Fibroblast of lung (primary cell): Measurements from ENCODE around the gene TCTN1. TPM values are rescaled to one million over a fixed set of nuclear protein-coding genes. Genes with fewer than 3 reads are reported as not detected.
"Not testable (repeated sequence)": the region's sequence is repeated elsewhere in the genome, so short reads cannot be mapped to it uniquely, and the experiment has no call there.

Experiments used
- DNase-seq, 2 donors: peaks; one replicate each; pipeline versions ENCODE4 v3.0.0 to v3.0.0-alpha.2; 2010; ENCODE audit warnings: low read depth in 2 of 2
- H2AFZ ChIP-seq: 2 replicates; pipeline ENCODE4 v1.5.1; 2012; ENCODE audit warnings: low read length, control low read depth, inconsistent platforms
- H3K27ac ChIP-seq: 2 replicates; pipeline ENCODE4 v1.5.1; 2011; ENCODE audit warnings: low read length, control low read depth; ENCODE audit not compliant: insufficient read depth
- H3K27me3 ChIP-seq: 2 replicates; pipeline ENCODE4 v1.5.1; 2011; ENCODE audit warnings: mild to moderate bottlenecking, low read length; ENCODE audit not compliant: control insufficient read depth, insufficient read depth
- H3K36me3 ChIP-seq: 2 replicates; pipeline ENCODE4 v1.5.1; 2011; ENCODE audit warnings: low read length; ENCODE audit not compliant: control insufficient read depth, insufficient read depth
- H3K4me1 ChIP-seq: 2 replicates; pipeline ENCODE4 v1.5.1; 2011; ENCODE audit warnings: low read length; ENCODE audit not compliant: control insufficient read depth, insufficient read depth; ENCODE audit errors: extremely low read depth
- H3K4me2 ChIP-seq: 2 replicates; pipeline ENCODE4 v1.5.1; 2011; ENCODE audit warnings: low read length, control low read depth; ENCODE audit not compliant: insufficient read depth; ENCODE audit errors: extremely low read depth
- H3K4me3 ChIP-seq, 4 experiments: fragments of 200-600 bp in 1 of 4; sonication (generic) in 1 of 4; replicated peaks in 1 of 4; 2 replicates each; pipeline ENCODE4 v1.5.1; 2011 to 2016; ENCODE audit warnings: low read length in 4 of 4, low read depth in 3 of 4, mild to moderate bottlenecking in 3 of 4, control low read depth in 2 of 4, inconsistent platforms in 1 of 4, mixed read lengths in 1 of 4; ENCODE audit not compliant: insufficient read depth in 1 of 4; ENCODE audit errors: control extremely low read depth in 1 of 4
- H3K79me2 ChIP-seq: 2 replicates; pipeline ENCODE4 v1.5.1; 2012; ENCODE audit warnings: mild to moderate bottlenecking, low read length, inconsistent platforms; ENCODE audit not compliant: control insufficient read depth, insufficient read depth
- H3K9ac ChIP-seq: 2 replicates; pipeline ENCODE4 v1.5.1; 2011; ENCODE audit warnings: mild to moderate bottlenecking, low read length, control low read depth; ENCODE audit not compliant: insufficient read depth
- H3K9me3 ChIP-seq: 2 replicates; pipeline ENCODE4 v1.5.1; 2012; ENCODE audit warnings: low read depth, low read length; ENCODE audit not compliant: control insufficient read depth, insufficient read depth
- H4K20me1 ChIP-seq: 2 replicates; pipeline ENCODE4 v1.5.1; 2011; ENCODE audit warnings: low read length; ENCODE audit not compliant: control insufficient read depth, insufficient read depth; ENCODE audit errors: extremely low read depth
- CTCF ChIP-seq, 2 donors: IDR thresholded peaks in 1 of 2; conservative IDR thresholded peaks in 1 of 2; 1 replicate in 1 of 2; 2 replicates in 1 of 2; pipeline ENCODE4 v1.5.1; 2011 to 2012; ENCODE audit warnings: low read length in 2 of 2, control low read depth in 1 of 2, inconsistent platforms in 1 of 2, low read depth in 1 of 2, mild to moderate bottlenecking in 1 of 2
- EZH2 ChIP-seq: IDR thresholded peaks from 2 replicates; pipeline ENCODE4 v1.5.1; 2012; ENCODE audit warnings: low read length, control low read depth, mild to moderate bottlenecking; ENCODE audit errors: missing control alignments
- polyA plus RNA-seq, 2 donors: library from polyadenylated mRNA; depleted of rRNA in 1 of 2; stranded (reverse) in 1 of 2; unstranded in 1 of 2; fragments of >200 nt; gene quantifications; 2 replicates each; pipeline ENCODE4 v1.2.1, GENCODE V29; 2011 to 2012; ENCODE audit warnings: missing spikeins in 1 of 2
- total RNA-seq: library from RNA; depleted of rRNA; stranded (reverse); fragments of >200 nt; gene quantifications from 2 replicates; pipeline ENCODE4 v1.2.1, GENCODE V29; 2014

The TCTN1 gene
- total and polyA plus RNA-seq, 2 donors (not counting 1 experiment from before 2014, with no cell fraction given): 25.0 to 27.4 TPM

- H4K20me1 ChIP-seq: no peaks in the 10 kb centered on the region
- peak in 1 of 2 donors; percentile 66 for DNase-seq
- TF ChIP-seq CTCF (conservative IDR thresholded peaks at IDR 0.05 in 1 of 2, IDR thresholded peaks at IDR 0.05 in 1 of 2; ENCODE audit: low read depth in 1 of 2, low read length in 2 of 2) (no peak), EZH2 (no peak)
- H3K9me3 ChIP-seq: no peaks in the 10 kb centered on the region
- H3K4me2 ChIP-seq: no peak overlapping the region
- H3K4me3 ChIP-seq: no peak overlapping the region
- no peak overlapping the region for H3K9ac ChIP-seq
- no peak overlapping the region for H3K27ac ChIP-seq
- H3K36me3 ChIP-seq: no peaks in the 10 kb centered on the region
- H3K27me3 ChIP-seq: no peaks in the 10 kb centered on the region
- peaks cover 9% of the 10 kb centered on the region for H3K4me1 ChIP-seq
- no peak overlapping the region for H2AFZ ChIP-seq
- no peaks in the 10 kb centered on the region for H3K79me2 ChIP-seq
These were observed 27.6 kb downstream of the TCTN1 start for GRCh38 chr12:110641521-110641920.

GRCh38 chr12:110647631-110648040, 33.7 kb downstream of the TCTN1 start:
- H3K9ac ChIP-seq: no peak overlapping the region
- H3K4me3 ChIP-seq: no peak overlapping the region
- TF ChIP-seq CTCF (conservative IDR thresholded peaks at IDR 0.05 in 1 of 2, IDR thresholded peaks at IDR 0.05 in 1 of 2; ENCODE audit: low read depth in 1 of 2, low read length in 2 of 2): no peak
- no peak overlapping the region for H3K4me2 ChIP-seq
- no peaks in the 10 kb centered on the region for H3K79me2 ChIP-seq
- no peaks in the 10 kb centered on the region for H3K4me1 ChIP-seq
- no peaks in the 10 kb centered on the region for H3K27me3 ChIP-seq
- DNase-seq: no peak
- H3K9me3 ChIP-seq: no peaks in the 10 kb centered on the region
- no peak overlapping the region for H2AFZ ChIP-seq
- H4K20me1 ChIP-seq: no peaks in the 10 kb centered on the region
- H3K36me3 ChIP-seq: no peaks in the 10 kb centered on the region
- no peak overlapping the region for H3K27ac ChIP-seq

- no peak overlapping the region for H2AFZ ChIP-seq
These were observed 35.5 kb downstream of the TCTN1 start for GRCh38 chr12:110649341-110649847.

GRCh38 chr12:110654238-110654637, 40.3 kb downstream of the TCTN1 start:
- not testable (repeated sequence) for H3K36me3 ChIP-seq, H3K27ac ChIP-seq, H3K27me3 ChIP-seq, H3K4me3 ChIP-seq, H4K20me1 ChIP-seq, H3K79me2 ChIP-seq, H3K4me1 ChIP-seq, H3K9ac ChIP-seq, H3K4me2 ChIP-seq, H2AFZ ChIP-seq, H3K9me3 ChIP-seq, DNase-seq

More at GRCh38 chr12:110649341-110649847, 35.5 kb downstream of the TCTN1 start:
- TF ChIP-seq EZH2: no peak
- TF ChIP-seq CTCF (conservative IDR thresholded peaks at IDR 0.05 in 1 of 2, IDR thresholded peaks at IDR 0.05 in 1 of 2; ENCODE audit: low read depth in 1 of 2, low read length in 2 of 2): no peak
- Histone ChIP-seq H3K9ac (no peak overlapping the region), H3K36me3 (no peaks in the 10 kb centered on the region), H3K79me2 (no peaks in the 10 kb centered on the region), H3K4me3 (no peak overlapping the region), H4K20me1 (no peaks in the 10 kb centered on the region), H3K9me3 (no peaks in the 10 kb centered on the region), H3K27ac (no peak overlapping the region), H3K4me2 (no peak overlapping the region), H3K4me1 (no peaks in the 10 kb centered on the region), H3K27me3 (no peaks in the 10 kb centered on the region)
- DNase-seq: peak in 1 of 2 donors; percentile 29
